ENCODE results near the gene WDR82. TPM values are rescaled to one million over a fixed set of nuclear protein-coding genes. Genes with fewer than 3 reads are reported as not detected.
A peak's percentile ranks its signal among the peaks of the same experiment; 100 is the strongest.
"Not testable (repeated sequence)": the region's sequence is repeated elsewhere in the genome, so short reads cannot be mapped to it uniquely, and the experiment has no call there.

The WDR82 gene
- total and polyA plus RNA-seq, 4 donors = 77.1 to 159 (median 133) TPM

DNA sequence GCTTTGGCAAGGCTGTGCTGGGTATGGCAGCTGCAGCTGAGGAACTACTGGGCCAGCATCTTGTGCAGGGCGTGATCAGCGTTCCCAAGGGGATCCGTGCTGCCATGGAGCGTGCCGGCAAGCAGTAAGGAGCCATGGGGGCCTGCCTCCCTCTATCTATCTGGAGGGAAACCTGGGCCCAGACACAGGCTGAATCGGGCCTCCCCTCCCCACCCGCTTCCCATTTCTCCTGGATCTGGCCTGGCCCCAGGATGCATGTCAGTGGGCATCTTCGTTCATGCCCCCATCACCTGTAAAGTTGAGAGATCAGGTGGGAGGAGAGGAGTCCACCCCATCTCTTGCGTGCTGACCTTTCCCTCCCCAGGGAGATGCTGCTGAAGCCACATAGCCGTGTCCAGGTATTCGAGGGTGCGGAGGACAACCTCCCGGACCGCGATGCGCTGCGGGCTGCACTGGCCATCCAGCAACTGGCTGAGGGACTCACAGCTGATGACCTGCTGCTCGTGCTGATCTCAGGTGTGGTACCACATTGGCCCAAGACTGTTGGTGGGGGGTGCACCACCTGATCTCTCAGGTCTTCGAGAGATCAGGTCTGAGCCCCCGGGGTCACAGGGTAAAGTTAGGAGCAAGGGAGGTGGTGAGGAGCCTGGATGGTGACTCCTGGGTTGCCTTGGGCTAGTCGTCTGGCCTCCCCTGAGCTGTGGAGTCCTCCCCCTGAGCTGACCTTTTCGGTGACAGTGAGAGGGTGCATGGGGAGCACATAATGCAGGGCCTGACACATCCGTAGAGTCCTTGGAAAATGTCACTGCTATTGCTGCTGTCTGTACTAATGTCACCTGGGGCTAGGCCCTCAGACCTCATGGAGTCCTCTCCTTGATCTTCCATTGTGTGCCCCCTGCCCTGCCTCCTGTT is 12.4 kb upstream of the WDR82 start:
- no peak for DNase-seq (ENCODE audit: low read depth in 4 of 6, low spot score in 6 of 6)
- H3K27ac ChIP-seq (ENCODE audit: low read depth, low read length) = no peak overlapping the region
- H3K9me3 ChIP-seq (ENCODE audit: control insufficient read depth, insufficient read depth, low read length) = no peaks in the 10 kb centered on the region
- H3K36me3 ChIP-seq (ENCODE audit: control insufficient read depth, insufficient read depth, low read length) = peaks cover 50% of the 10 kb centered on the region
- no peaks in the 10 kb centered on the region for H3K27me3 ChIP-seq (ENCODE audit: control insufficient read depth, insufficient read depth, low read length)
- WGBS (ENCODE audit: insufficient coverage) = 84% methylated on average over 21 of the region's 23 CpGs
- peaks cover 52% of the 10 kb centered on the region for H3K4me1 ChIP-seq (ENCODE audit: control insufficient read depth, insufficient read depth, low read length)
- no peak overlapping the region for H3K4me3 ChIP-seq (ENCODE audit: low read depth, low read length)

DNA sequence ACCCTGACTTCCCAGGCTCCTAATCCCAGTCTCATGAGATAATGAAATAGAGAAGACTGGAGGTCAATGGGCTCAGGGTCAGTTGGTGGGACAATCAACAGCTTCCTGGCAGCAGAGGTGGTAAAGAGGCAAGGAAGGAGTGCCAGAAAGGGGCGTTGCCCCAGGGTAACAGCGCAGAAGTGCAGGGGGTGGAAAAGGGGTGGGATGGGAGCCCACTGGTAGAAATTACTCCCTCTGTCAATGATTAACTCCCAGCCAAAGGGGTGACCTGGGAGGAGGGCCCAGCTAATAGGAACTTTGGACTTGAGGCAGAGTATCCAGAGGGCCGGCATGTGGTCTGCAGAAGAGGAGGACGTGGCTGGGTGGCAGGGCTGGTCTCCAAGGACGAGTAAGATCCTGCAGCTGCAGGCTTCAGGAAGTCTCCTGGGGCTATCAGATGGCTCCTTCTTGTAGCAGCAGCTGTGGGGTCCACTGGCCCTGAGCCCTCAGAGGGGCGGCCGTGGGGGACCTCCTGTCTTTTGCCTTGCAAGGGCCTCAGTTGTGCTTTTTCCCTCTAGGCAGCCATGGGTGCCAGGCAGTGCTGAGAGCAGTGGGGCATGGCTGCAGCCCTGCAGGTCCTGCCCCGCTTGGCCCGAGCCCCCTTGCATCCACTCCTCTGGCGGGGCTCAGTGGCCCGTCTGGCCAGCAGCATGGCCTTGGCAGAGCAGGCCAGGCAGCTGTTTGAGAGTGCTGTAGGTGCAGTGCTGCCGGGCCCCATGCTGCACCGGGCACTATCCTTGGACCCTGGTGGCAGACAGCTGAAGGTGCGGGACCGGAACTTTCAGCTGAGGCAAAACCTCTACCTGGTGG is 11.5 kb upstream of the WDR82 start:
- H3K4me1 ChIP-seq (ENCODE audit: control insufficient read depth, insufficient read depth, low read length) = peaks cover 44% of the 10 kb centered on the region
- 75% methylated on average over 13 of the region's 15 CpGs for WGBS (ENCODE audit: insufficient coverage)

DNA sequence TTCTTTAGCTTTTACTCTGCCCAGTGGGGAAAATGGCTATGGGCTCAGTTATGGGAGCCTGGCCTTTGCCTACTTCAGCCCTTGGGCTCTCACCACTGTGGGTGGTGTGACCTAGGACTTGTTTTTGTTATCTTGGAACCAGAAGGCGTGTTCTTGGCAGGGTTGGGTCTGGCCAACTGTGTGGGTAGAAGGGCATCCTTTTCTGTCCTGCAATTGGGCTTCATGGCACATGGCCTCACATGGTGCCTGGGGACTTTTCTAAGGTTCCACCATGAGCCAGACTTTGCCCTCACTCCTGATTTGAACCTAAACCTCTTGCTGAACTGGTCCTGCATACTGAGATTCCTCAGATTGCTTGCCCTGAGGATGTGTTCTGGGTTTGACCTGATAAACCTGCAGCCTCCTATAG is 10.9 kb upstream of the WDR82 start:
- Histone ChIP-seq H3K4me3 (ENCODE audit: low read depth, low read length) (no peak overlapping the region), H3K4me1 (ENCODE audit: control insufficient read depth, insufficient read depth, low read length) (peaks cover 37% of the 10 kb centered on the region), H3K27me3 (ENCODE audit: control insufficient read depth, insufficient read depth, low read length) (no peaks in the 10 kb centered on the region), H3K27ac (ENCODE audit: low read depth, low read length) (no peak overlapping the region), H3K9me3 (ENCODE audit: control insufficient read depth, insufficient read depth, low read length) (no peaks in the 10 kb centered on the region), H3K36me3 (ENCODE audit: control insufficient read depth, insufficient read depth, low read length) (peaks cover 47% of the 10 kb centered on the region)
- 100% methylated on average over 1 of the region's 1 CpG for WGBS (ENCODE audit: insufficient coverage)
- no peak for DNase-seq (ENCODE audit: low read depth in 4 of 6, low spot score in 6 of 6)

More for the DNA sequence above, 11.5 kb upstream of the WDR82 start:
- Histone ChIP-seq H3K27ac (ENCODE audit: low read depth, low read length) (no peak overlapping the region), H3K27me3 (ENCODE audit: control insufficient read depth, insufficient read depth, low read length) (no peaks in the 10 kb centered on the region), H3K36me3 (ENCODE audit: control insufficient read depth, insufficient read depth, low read length) (peaks cover 47% of the 10 kb centered on the region), H3K4me3 (ENCODE audit: low read depth, low read length) (no peak overlapping the region), H3K9me3 (ENCODE audit: control insufficient read depth, insufficient read depth, low read length) (no peaks in the 10 kb centered on the region)
- no peak for DNase-seq (ENCODE audit: low read depth in 4 of 6, low spot score in 6 of 6)

- H3K4me1 ChIP-seq (ENCODE audit: control insufficient read depth, insufficient read depth, low read length) = peaks cover 32% of the 10 kb centered on the region
- no peaks in the 10 kb centered on the region for H3K9me3 ChIP-seq (ENCODE audit: control insufficient read depth, insufficient read depth, low read length)
- H3K27me3 ChIP-seq (ENCODE audit: control insufficient read depth, insufficient read depth, low read length) = no peaks in the 10 kb centered on the region
- peak overlapping the region; percentile 100 for H3K4me3 ChIP-seq (ENCODE audit: low read depth, low read length)
- DNase-seq (ENCODE audit: low read depth in 4 of 6, low spot score in 6 of 6) = no peak
- WGBS (ENCODE audit: insufficient coverage) = 80% methylated on average over 4 of the region's 6 CpGs
- H3K27ac ChIP-seq (ENCODE audit: low read depth, low read length) = peak overlapping the region; percentile 100
- peaks cover 41% of the 10 kb centered on the region for H3K36me3 ChIP-seq (ENCODE audit: control insufficient read depth, insufficient read depth, low read length)
Observed at GRCh38 chr3:52288674-52289073, 10.2 kb upstream of the WDR82 start.

DNA sequence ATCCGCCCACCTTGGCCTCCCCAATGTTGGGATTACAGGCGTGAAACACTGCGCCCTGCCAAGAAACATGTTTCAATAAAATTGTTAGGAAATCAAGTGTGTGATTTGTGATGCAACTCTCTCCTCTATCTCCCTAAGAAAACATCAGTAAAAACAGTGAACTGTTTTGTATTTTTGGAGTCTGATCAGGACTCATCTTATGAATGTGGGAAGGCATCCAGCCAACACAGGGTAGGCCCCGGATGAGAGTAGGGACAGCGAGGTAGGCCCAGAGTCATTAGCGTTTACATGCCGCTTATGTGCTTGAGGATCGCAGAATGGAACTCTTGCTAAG is 8.3 kb upstream of the WDR82 start:
- peak in 1 of 6 donors; percentile 37 for DNase-seq (ENCODE audit: low read depth in 4 of 6, low spot score in 6 of 6)
- 60% methylated on average over 7 of the region's 8 CpGs for WGBS (ENCODE audit: insufficient coverage)
- no peaks in the 10 kb centered on the region for H3K9me3 ChIP-seq (ENCODE audit: control insufficient read depth, insufficient read depth, low read length)
- H3K4me1 ChIP-seq (ENCODE audit: control insufficient read depth, insufficient read depth, low read length) = peaks cover 25% of the 10 kb centered on the region
- peak overlapping the region; percentile 100 for H3K27ac ChIP-seq (ENCODE audit: low read depth, low read length)
- peaks cover 24% of the 10 kb centered on the region for H3K36me3 ChIP-seq (ENCODE audit: control insufficient read depth, insufficient read depth, low read length)
- peak overlapping the region; percentile 100 for H3K4me3 ChIP-seq (ENCODE audit: low read depth, low read length)
- no peaks in the 10 kb centered on the region for H3K27me3 ChIP-seq (ENCODE audit: control insufficient read depth, insufficient read depth, low read length)

GRCh38 chr3:52284051-52284450 is 5.6 kb upstream of the WDR82 start:
- not testable (repeated sequence) for H3K36me3 ChIP-seq (ENCODE audit: control insufficient read depth, insufficient read depth, low read length); H3K27me3 ChIP-seq (ENCODE audit: control insufficient read depth, insufficient read depth, low read length); H3K27ac ChIP-seq (ENCODE audit: low read depth, low read length); DNase-seq (ENCODE audit: low read depth in 4 of 6, low spot score in 6 of 6); H3K4me3 ChIP-seq (ENCODE audit: low read depth, low read length); H3K9me3 ChIP-seq (ENCODE audit: control insufficient read depth, insufficient read depth, low read length)
- peaks cover 27% of the 10 kb centered on the region for H3K4me1 ChIP-seq (ENCODE audit: control insufficient read depth, insufficient read depth, low read length)
- WGBS (ENCODE audit: insufficient coverage) = 94% methylated on average over 4 of the region's 4 CpGs

- peak in 1 of 6 donors; percentile 48 for DNase-seq (ENCODE audit: low read depth in 4 of 6, low spot score in 6 of 6)
- Histone ChIP-seq H3K36me3 (ENCODE audit: control insufficient read depth, insufficient read depth, low read length) (peaks cover 2% of the 10 kb centered on the region), H3K4me1 (ENCODE audit: control insufficient read depth, insufficient read depth, low read length) (peaks cover 26% of the 10 kb centered on the region), H3K27me3 (ENCODE audit: control insufficient read depth, insufficient read depth, low read length) (no peaks in the 10 kb centered on the region), H3K9me3 (ENCODE audit: control insufficient read depth, insufficient read depth, low read length) (no peaks in the 10 kb centered on the region), H3K4me3 (ENCODE audit: low read depth, low read length) (no peak overlapping the region), H3K27ac (ENCODE audit: low read depth, low read length) (peak overlapping the region; percentile 75)
- WGBS (ENCODE audit: insufficient coverage) = no CpG with 5 or more reads among the region's 1 CpG
Observed at GRCh38 chr3:52283306-52283705, 4.9 kb upstream of the WDR82 start.

DNA sequence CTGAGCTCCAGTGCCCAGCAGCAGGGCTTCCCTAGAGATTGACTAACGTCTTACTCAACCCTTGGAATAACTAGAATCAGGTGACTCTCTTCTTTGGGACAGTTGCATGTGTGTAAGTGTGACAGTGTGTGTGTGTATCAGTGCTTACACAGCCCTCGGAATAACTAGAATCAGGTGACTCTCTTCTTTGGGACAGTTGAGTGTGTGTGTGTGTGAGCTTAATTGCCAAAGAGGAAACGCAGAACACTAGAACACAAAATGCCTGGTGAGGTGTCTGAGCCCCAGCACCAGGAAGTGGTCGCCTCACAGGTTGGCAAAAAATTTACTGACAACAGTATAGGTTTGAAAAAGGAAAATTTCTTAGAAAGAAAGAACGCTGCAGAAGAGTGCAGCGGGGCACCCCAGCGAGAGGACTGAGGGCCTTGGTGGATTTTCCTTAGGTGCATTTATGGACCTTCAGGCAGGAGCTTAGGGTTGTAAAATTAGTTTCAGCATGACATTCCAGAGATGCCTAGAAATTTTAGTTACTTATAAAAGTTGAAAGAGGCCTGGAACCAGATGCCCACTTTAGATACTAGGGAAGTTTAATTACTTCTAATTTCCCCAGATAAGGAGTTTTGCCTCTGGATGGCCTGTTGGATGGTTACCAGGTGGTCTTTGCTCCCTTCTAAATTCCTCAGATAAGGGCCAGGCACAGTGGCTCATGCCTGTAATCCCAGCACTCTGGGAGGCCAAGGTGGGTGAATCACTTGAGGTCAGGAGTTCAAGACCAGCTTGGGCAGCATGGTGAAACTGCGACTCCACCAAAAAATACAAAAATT is 3.7 kb upstream of the WDR82 start:
- no peak overlapping the region for H3K27ac ChIP-seq (ENCODE audit: low read depth, low read length)
- WGBS (ENCODE audit: insufficient coverage) = 77% methylated on average over 5 of the region's 8 CpGs
- peaks cover 21% of the 10 kb centered on the region for H3K4me1 ChIP-seq (ENCODE audit: control insufficient read depth, insufficient read depth, low read length)
- H3K4me3 ChIP-seq (ENCODE audit: low read depth, low read length) = no peak overlapping the region
- no peak for DNase-seq (ENCODE audit: low read depth in 4 of 6, low spot score in 6 of 6)
- no peaks in the 10 kb centered on the region for H3K27me3 ChIP-seq (ENCODE audit: control insufficient read depth, insufficient read depth, low read length)
- peaks cover 2% of the 10 kb centered on the region for H3K36me3 ChIP-seq (ENCODE audit: control insufficient read depth, insufficient read depth, low read length)
- H3K9me3 ChIP-seq (ENCODE audit: control insufficient read depth, insufficient read depth, low read length) = no peaks in the 10 kb centered on the region

DNA sequence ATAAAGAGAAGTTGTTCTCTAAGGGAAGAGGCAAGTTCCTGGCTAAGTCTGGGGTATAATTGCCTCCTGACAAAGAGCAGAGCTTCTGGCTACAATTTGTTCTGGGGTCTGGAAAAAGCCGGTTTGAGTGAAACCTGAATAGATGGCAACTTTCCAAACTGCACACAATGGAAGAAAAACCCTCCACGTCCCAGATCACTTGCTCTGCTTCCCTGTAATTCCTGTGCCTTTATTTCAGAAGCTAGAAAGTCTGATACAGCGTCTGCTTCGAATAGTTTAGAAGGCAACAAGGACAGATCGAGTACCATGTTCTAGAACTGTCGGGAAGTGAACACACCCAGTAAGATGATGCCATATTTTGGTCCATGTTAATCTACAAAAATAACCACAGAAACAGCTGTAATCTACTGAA is 1.6 kb upstream of the WDR82 start:
- Histone ChIP-seq H3K9me3 (ENCODE audit: control insufficient read depth, insufficient read depth, low read length) (no peaks in the 10 kb centered on the region), H3K4me1 (ENCODE audit: control insufficient read depth, insufficient read depth, low read length) (peaks cover 30% of the 10 kb centered on the region), H3K27ac (ENCODE audit: low read depth, low read length) (peak overlapping the region; percentile 97), H3K27me3 (ENCODE audit: control insufficient read depth, insufficient read depth, low read length) (no peaks in the 10 kb centered on the region), H3K4me3 (ENCODE audit: low read depth, low read length) (peak overlapping the region; percentile 9), H3K36me3 (ENCODE audit: control insufficient read depth, insufficient read depth, low read length) (peaks cover 2% of the 10 kb centered on the region)
- DNase-seq (ENCODE audit: low read depth in 4 of 6, low spot score in 6 of 6) = peak in 3 of 6 donors; percentile 54 to 88 (median 86)
- WGBS (ENCODE audit: insufficient coverage) = 10% methylated on average over 5 of the region's 6 CpGs

All from spinal cord (tissue), 10 donors.